IMR-90 (cell line): Measurements from ENCODE around the gene PDZD7. TPM values are rescaled to one million over a fixed set of nuclear protein-coding genes. Genes with fewer than 3 reads are reported as not detected.

Experiments used
- ATAC-seq: fragments of 200-7000 bp; cut with Tn5 transposase; 2 replicates; pipeline ENCODE4 v1.9.1; 2020; ENCODE audit warnings: low read depth, mild to moderate bottlenecking, moderate library complexity
- BruUV-seq: library from RNA; stranded (reverse); fragments of 400-500 nt; replicated peaks from 2 replicates; lab custom pipeline; 2021; lab: Mats Ljungman, UMichigan
- CTCF ChIA-PET: fragments of 300-600 bp; formaldehyde crosslinking; extraction: SDS; loops from one replicate; lab custom pipeline; 2021; ENCODE audit warnings: antibody characterized with exemption; lab: Yijun Ruan, JAX
- POLR2A ChIA-PET: fragments of 300-600 bp; sonication (Branson Sonifier 250); formaldehyde crosslinking; loops from one replicate; lab custom pipeline; 2022; ENCODE audit warnings: antibody characterized with exemption; ENCODE audit not compliant: unreplicated experiment; lab: Charles Lee
- DNase-seq: peaks from one replicate; pipeline ENCODE4 v3.0.0; 2013
- H2AFZ ChIP-seq: replicated peaks from 2 replicates; pipeline ENCODE3; 2013; ENCODE audit warnings: low read length, mild to moderate bottlenecking; ENCODE audit not compliant: poor library complexity
- H2AK5ac ChIP-seq: 2 replicates; pipeline ENCODE4 v1.6.1; 2013; ENCODE audit warnings: low read depth, low read length, inconsistent platforms
- H2AK9ac ChIP-seq: replicated peaks from 2 replicates; pipeline ENCODE3; 2013; ENCODE audit warnings: mild to moderate bottlenecking, low read depth, low read length, moderate library complexity; ENCODE audit not compliant: poor library complexity
- H2BK120ac ChIP-seq: 2 replicates; pipeline ENCODE4 v1.6.1; 2013; ENCODE audit warnings: low read depth, low read length, inconsistent platforms
- H2BK15ac ChIP-seq: 3 replicates; pipeline ENCODE4 v1.6.1; 2013; ENCODE audit warnings: low read depth, low read length, inconsistent platforms
- H2BK20ac ChIP-seq: 2 replicates; pipeline ENCODE4 v1.6.1; 2013; ENCODE audit warnings: low read depth, mild to moderate bottlenecking, inconsistent platforms, low read length, moderate library complexity
- H2BK5ac ChIP-seq: 2 replicates; pipeline ENCODE4 v1.6.1; 2013; ENCODE audit warnings: mild to moderate bottlenecking, low read depth, low read length, inconsistent platforms; ENCODE audit not compliant: poor library complexity, severe bottlenecking
- H3K14ac ChIP-seq: replicated peaks from 2 replicates; pipeline ENCODE4 v1.6.1; 2013; ENCODE audit warnings: low read depth, low read length, inconsistent platforms
- H3K18ac ChIP-seq: 2 replicates; pipeline ENCODE4 v1.6.1; 2013; ENCODE audit warnings: low read depth, low read length, control low read depth
- H3K23ac ChIP-seq: 2 replicates; pipeline ENCODE4 v1.6.1; 2013; ENCODE audit warnings: low read depth, low read length, inconsistent platforms
- H3K27ac ChIP-seq: 2 replicates; pipeline ENCODE4 v1.5.1; 2013; ENCODE audit warnings: mild to moderate bottlenecking, control low read depth, low read length; ENCODE audit not compliant: insufficient read depth
- H3K27me3 ChIP-seq: 2 replicates; pipeline ENCODE4 v1.6.1; 2013; ENCODE audit warnings: low read length; ENCODE audit not compliant: control insufficient read depth, insufficient read depth
- H3K36me3 ChIP-seq: 2 replicates; pipeline ENCODE4 v1.6.1; 2013; ENCODE audit warnings: low read length, mixed read lengths; ENCODE audit not compliant: control insufficient read depth, insufficient read depth
- H3K4ac ChIP-seq: 2 replicates; pipeline ENCODE4 v1.6.1; 2013; ENCODE audit warnings: low read depth, low read length, inconsistent platforms
- H3K4me1 ChIP-seq: 2 replicates; pipeline ENCODE4 v1.6.1; 2013; ENCODE audit warnings: low read length, mixed read lengths; ENCODE audit not compliant: control insufficient read depth, insufficient read depth
- H3K4me2 ChIP-seq: 2 replicates; pipeline ENCODE4 v1.6.1; 2013; ENCODE audit warnings: low read depth, mild to moderate bottlenecking, control low read depth, low read length, moderate library complexity
- H3K4me3 ChIP-seq: 2 replicates; pipeline ENCODE4 v1.5.1; 2013; ENCODE audit warnings: low read depth, mild to moderate bottlenecking, control low read depth, low read length, moderate library complexity; ENCODE audit not compliant: insufficient read depth
- H3K56ac ChIP-seq: 2 replicates; pipeline ENCODE4 v1.6.1; 2013; ENCODE audit warnings: low read length, inconsistent platforms; ENCODE audit not compliant: insufficient read depth; ENCODE audit errors: extremely low read depth
- H3K79me1 ChIP-seq, 2 experiments: 2 replicates each; pipeline ENCODE4 v1.6.1; 2013; ENCODE audit warnings: low read length in 2 of 2, inconsistent platforms in 1 of 2, low read depth in 1 of 2
- H3K9ac ChIP-seq: 2 replicates; pipeline ENCODE4 v1.6.1; 2013; ENCODE audit warnings: low read depth, low read length, control low read depth
- H3K9me1 ChIP-seq: 2 replicates; pipeline ENCODE4 v1.6.1; 2013; ENCODE audit warnings: low read length, inconsistent platforms; ENCODE audit not compliant: insufficient read depth
- H3K9me3 ChIP-seq: 2 replicates; pipeline ENCODE4 v1.6.1; 2013; ENCODE audit warnings: low read length; ENCODE audit not compliant: control insufficient read depth, insufficient read depth
- H4K20me1 ChIP-seq: 2 replicates; pipeline ENCODE4 v1.6.1; 2013; ENCODE audit warnings: low read length, inconsistent platforms; ENCODE audit not compliant: insufficient read depth
- H4K5ac ChIP-seq: 2 replicates; pipeline ENCODE4 v1.6.1; 2013; ENCODE audit warnings: mild to moderate bottlenecking, low read depth, low read length, control low read depth
- H4K8ac ChIP-seq, 2 experiments: 2 replicates each; pipeline ENCODE4 v1.6.1; 2013; ENCODE audit warnings: low read depth in 2 of 2, low read length in 2 of 2, control low read depth in 1 of 2, inconsistent platforms in 1 of 2
- H4K91ac ChIP-seq: 2 replicates; pipeline ENCODE4 v1.6.1; 2013; ENCODE audit warnings: low read depth, low read length, inconsistent platforms; ENCODE audit not compliant: insufficient read depth
- CEBPB ChIP-seq: IDR thresholded peaks from 2 replicates; pipeline ENCODE4 v1.6.1; 2012; ENCODE audit warnings: low read depth, low read length, improper control_type of control experiment
- CHD1 ChIP-seq: IDR thresholded peaks from 2 replicates; pipeline ENCODE4 v1.6.1; 2012; ENCODE audit warnings: low read depth, low read length, improper control_type of control experiment
- FOS ChIP-seq: fragments of 150-350 bp; IDR thresholded peaks from 2 replicates; pipeline ENCODE4 v1.6.1; 2016; ENCODE audit warnings: low read depth, low read length
- MAZ ChIP-seq: IDR thresholded peaks from 2 replicates; pipeline ENCODE4 v1.6.1; 2012; ENCODE audit warnings: low read depth, mild to moderate bottlenecking, low read length, improper control_type of control experiment, moderate library complexity, borderline replicate concordance
- MXI1 ChIP-seq: IDR thresholded peaks from 2 replicates; pipeline ENCODE4 v1.6.1; 2012; ENCODE audit warnings: low read depth, mild to moderate bottlenecking, low read length, moderate library complexity, borderline replicate concordance
- NFE2L2 ChIP-seq: fragments of 150-350 bp; IDR thresholded peaks from 2 replicates; pipeline ENCODE4 v1.6.1; 2016; ENCODE audit warnings: low read depth, mild to moderate bottlenecking, low read length
- POLR2A ChIP-seq: IDR thresholded peaks from 2 replicates; pipeline ENCODE4 v1.6.1; 2012; ENCODE audit warnings: mild to moderate bottlenecking, low read depth, low read length
- RCOR1 ChIP-seq: IDR thresholded peaks from 2 replicates; pipeline ENCODE4 v1.6.1; 2012; ENCODE audit warnings: mild to moderate bottlenecking, low read length, improper control_type of control experiment; ENCODE audit not compliant: insufficient replicate concordance
- RFX5 ChIP-seq: IDR thresholded peaks from 2 replicates; pipeline ENCODE4 v1.8.0; 2012; ENCODE audit warnings: low read depth, mild to moderate bottlenecking, low read length, moderate library complexity
- SMC3 ChIP-seq: fragments of 150-350 bp; IDR thresholded peaks from 2 replicates; pipeline ENCODE4 v1.6.1; 2016; ENCODE audit warnings: low read depth, mild to moderate bottlenecking, antibody characterized with exemption, low read length, moderate library complexity
- WGBS, 2 experiments: methylation state at CpG; one replicate each; pipeline versions ENCODE4 v1.1.5 to v1.1.7; 2013; ENCODE audit warnings: missing lambda C conversion rate in 2 of 2; ENCODE audit not compliant: insufficient read length in 1 of 2; ENCODE audit errors: extremely low coverage in 2 of 2; 5-methylcytosine and 5-hydroxymethylcytosine counted together
- dilution Hi-C: fragments of 300-500 bp; cut with HindIII; formaldehyde crosslinking; loops from one replicate; pipeline ENCODE4 v1.14.3; 2018; ENCODE audit warnings: low sequenced_read_pairs; ENCODE audit not compliant: unreplicated experiment
- in situ Hi-C: fragments of 300-500 bp; cut with MboI; formaldehyde crosslinking; loops from 3 replicates; pipeline ENCODE4 v1.14.3; 2019; ENCODE audit warnings: low sequenced_read_pairs, inconsistent platforms, mixed read lengths
- intact Hi-C: fragments of 100-400 bp; cut with micrococcal nuclease; formaldehyde crosslinking; loops from 2 replicates; pipeline ENCODE4 v1.10.0; 2022
- polyA plus RNA-seq, 3 experiments: library from polyadenylated mRNA; depleted of rRNA; stranded (reverse); fragments of >200 nt; gene quantifications; 2 replicates each; pipeline ENCODE4 v1.2.3, GENCODE V29; 2012; ENCODE audit warnings: low replicate concordance in 1 of 3
- total RNA-seq: library from RNA; depleted of rRNA; stranded (reverse); fragments of >200 nt; gene quantifications from 2 replicates; pipeline ENCODE4 v1.2.3, GENCODE V29; 2012
- TF ChIP-seq, protein P1 (sequence below): fragments of 150-350 bp; IDR thresholded peaks from 2 replicates; pipeline ENCODE4 v1.6.1; 2016; ENCODE audit warnings: low read depth, mild to moderate bottlenecking, low read length, moderate library complexity, borderline replicate concordance
- TF ChIP-seq, protein P2 (sequence below): conservative IDR thresholded peaks from 2 replicates; pipeline ENCODE4 v1.5.1; 2012; ENCODE audit warnings: mild to moderate bottlenecking, low read depth, low read length, improper control_type of control experiment
- TF ChIP-seq, protein P3 (sequence below): fragments of 150-350 bp; IDR thresholded peaks from 2 replicates; pipeline ENCODE4 v1.6.1; 2017; ENCODE audit warnings: mild to moderate bottlenecking, antibody characterized with exemption, low read length, low read depth

PDZD7 gene
- total and polyA plus RNA-seq, 2 of the 4 experiments (the other 2 are of a cell fraction), result 0.90 to 1.5 TPM

DNA sequence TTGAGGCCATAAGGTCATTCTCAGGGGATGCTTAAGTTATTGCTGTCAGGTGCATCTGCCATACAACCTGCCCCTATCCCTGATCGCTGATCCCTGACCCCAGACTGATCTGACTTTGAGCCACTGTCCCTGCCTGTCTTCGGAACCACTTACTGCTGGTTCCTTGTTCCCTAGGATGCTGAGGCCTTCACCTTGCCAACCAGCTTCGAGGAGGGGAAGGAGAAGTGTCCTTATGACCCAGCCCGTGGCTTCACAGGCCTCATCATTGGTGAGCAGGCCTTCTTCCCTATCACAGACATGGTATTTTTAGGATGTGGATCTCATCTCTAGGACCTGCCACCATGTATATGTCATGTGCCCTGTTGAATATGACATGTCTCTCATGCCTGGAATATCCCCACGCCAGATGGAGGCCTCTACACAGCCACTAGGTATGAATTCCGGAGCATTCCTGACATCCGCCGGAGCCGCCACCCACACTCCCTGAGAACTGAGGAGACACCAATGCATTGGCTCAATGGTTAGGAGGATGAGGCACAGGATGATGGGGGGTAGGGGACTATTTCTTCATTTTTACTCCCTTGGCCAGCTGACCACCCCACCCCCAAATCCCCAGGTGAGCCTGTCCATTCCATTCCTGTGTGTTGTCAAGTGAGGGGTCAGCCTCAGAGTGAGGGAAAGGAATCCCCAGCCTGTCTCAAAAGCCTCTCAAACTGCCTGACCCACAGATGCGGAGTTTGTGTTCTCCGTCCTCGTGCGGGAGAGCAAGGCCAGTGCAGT lies 52.6 kb downstream of the PDZD7 start:
- H2BK20ac ChIP-seq, result no peak overlapping the region
- no peak overlapping the region for H2BK15ac ChIP-seq
- peaks cover 28% of the 10 kb centered on the region for H3K36me3 ChIP-seq
- H3K79me1 ChIP-seq, result no peaks in the 10 kb centered on the region
- H3K14ac ChIP-seq, result no peak overlapping the region
- H3K4ac ChIP-seq, result no peak overlapping the region
- H3K9ac ChIP-seq, result no peak overlapping the region
- TF ChIP-seq, protein P1, sequence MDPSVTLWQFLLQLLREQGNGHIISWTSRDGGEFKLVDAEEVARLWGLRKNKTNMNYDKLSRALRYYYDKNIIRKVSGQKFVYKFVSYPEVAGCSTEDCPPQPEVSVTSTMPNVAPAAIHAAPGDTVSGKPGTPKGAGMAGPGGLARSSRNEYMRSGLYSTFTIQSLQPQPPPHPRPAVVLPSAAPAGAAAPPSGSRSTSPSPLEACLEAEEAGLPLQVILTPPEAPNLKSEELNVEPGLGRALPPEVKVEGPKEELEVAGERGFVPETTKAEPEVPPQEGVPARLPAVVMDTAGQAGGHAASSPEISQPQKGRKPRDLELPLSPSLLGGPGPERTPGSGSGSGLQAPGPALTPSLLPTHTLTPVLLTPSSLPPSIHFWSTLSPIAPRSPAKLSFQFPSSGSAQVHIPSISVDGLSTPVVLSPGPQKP, result no peak
- TF ChIP-seq RFX5, result no peak
- no peak for TF ChIP-seq MXI1
- TF ChIP-seq, protein P2, sequence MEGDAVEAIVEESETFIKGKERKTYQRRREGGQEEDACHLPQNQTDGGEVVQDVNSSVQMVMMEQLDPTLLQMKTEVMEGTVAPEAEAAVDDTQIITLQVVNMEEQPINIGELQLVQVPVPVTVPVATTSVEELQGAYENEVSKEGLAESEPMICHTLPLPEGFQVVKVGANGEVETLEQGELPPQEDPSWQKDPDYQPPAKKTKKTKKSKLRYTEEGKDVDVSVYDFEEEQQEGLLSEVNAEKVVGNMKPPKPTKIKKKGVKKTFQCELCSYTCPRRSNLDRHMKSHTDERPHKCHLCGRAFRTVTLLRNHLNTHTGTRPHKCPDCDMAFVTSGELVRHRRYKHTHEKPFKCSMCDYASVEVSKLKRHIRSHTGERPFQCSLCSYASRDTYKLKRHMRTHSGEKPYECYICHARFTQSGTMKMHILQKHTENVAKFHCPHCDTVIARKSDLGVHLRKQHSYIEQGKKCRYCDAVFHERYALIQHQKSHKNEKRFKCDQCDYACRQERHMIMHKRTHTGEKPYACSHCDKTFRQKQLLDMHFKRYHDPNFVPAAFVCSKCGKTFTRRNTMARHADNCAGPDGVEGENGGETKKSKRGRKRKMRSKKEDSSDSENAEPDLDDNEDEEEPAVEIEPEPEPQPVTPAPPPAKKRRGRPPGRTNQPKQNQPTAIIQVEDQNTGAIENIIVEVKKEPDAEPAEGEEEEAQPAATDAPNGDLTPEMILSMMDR, result no peak
- TF ChIP-seq MAZ, result no peak
- no peak for TF ChIP-seq RCOR1
- TF ChIP-seq FOS, result no peak
- TF ChIP-seq NFE2L2, result no peak
- TF ChIP-seq CHD1, result no peak
- TF ChIP-seq, protein P3, sequence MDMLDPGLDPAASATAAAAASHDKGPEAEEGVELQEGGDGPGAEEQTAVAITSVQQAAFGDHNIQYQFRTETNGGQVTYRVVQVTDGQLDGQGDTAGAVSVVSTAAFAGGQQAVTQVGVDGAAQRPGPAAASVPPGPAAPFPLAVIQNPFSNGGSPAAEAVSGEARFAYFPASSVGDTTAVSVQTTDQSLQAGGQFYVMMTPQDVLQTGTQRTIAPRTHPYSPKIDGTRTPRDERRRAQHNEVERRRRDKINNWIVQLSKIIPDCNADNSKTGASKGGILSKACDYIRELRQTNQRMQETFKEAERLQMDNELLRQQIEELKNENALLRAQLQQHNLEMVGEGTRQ, result no peak
- TF ChIP-seq POLR2A, result no peak
- TF ChIP-seq SMC3, result no peak
- no peak for TF ChIP-seq CEBPB
- H3K4me2 ChIP-seq, result no peak overlapping the region
- H2AFZ ChIP-seq, result no peak overlapping the region
- no peak overlapping the region for H3K23ac ChIP-seq
- in situ Hi-C loops, result no loop called here
- H3K27me3 ChIP-seq, result no peaks in the 10 kb centered on the region
- ATAC-seq (no peak), DNase-seq (no peak)
- intact Hi-C loops, result no loop called here
- H4K5ac ChIP-seq, result no peak overlapping the region
- 100% methylated on average over 1 of the region's 13 CpGs; no CpG with 5 or more reads in 1 of the 2 experiments for WGBS, 2 experiments
- no peaks in the 10 kb centered on the region for H3K4me1 ChIP-seq
- H2BK120ac ChIP-seq, result no peak overlapping the region
- BruUV-seq, result no TSS peak
- H3K4me3 ChIP-seq, result no peak overlapping the region
- H3K56ac ChIP-seq, result no peak overlapping the region
- H2AK9ac ChIP-seq, result peak overlapping the region; percentile 42
- dilution Hi-C loops, result no loop called here
- H2BK5ac ChIP-seq, result no peak overlapping the region
- no peak overlapping the region for H3K27ac ChIP-seq
- CTCF ChIA-PET, result no interaction called here
- no peak overlapping the region for H3K18ac ChIP-seq
- H4K20me1 ChIP-seq, result no peaks in the 10 kb centered on the region; the same call in none of the 2 replicates
- POLR2A ChIA-PET, result no interaction called here
- no peak overlapping the region for H2AK5ac ChIP-seq
- no peaks in the 10 kb centered on the region for H3K9me3 ChIP-seq
- peaks cover 4% of the 10 kb centered on the region; the same call in 1 of the 2 replicates for H3K9me1 ChIP-seq
- no peak overlapping the region for H4K8ac ChIP-seq
- no peak overlapping the region; the same call in 1 of the 2 replicates for H4K91ac ChIP-seq
